Medulla oblongata (tissue), 1 donor: Measurements from ENCODE around the gene LTBP1.
A peak's percentile ranks its signal among the peaks of the same experiment; 100 is the strongest.
"Not testable (repeated sequence)": the region's sequence is repeated elsewhere in the genome, so short reads cannot be mapped to it uniquely, and the experiment has no call there.

Source experiments
- DNase-seq: peaks from one replicate; pipeline ENCODE4 v3.0.0-alpha.2; 2015; ENCODE audit errors: extremely low spot score

The LTBP1 gene

GRCh38 chr2:33142810-33143209 lies 196.1 kb downstream of the LTBP1 start:
- peak; percentile 56 for DNase-seq

GRCh38 chr2:33144243-33144642 lies 197.5 kb downstream of the LTBP1 start:
- no peak for DNase-seq

GRCh38 chr2:33145459-33145858 lies 198.7 kb downstream of the LTBP1 start:
- DNase-seq = no peak

- DNase-seq = no peak
Observed at GRCh38 chr2:33146102-33146501, 199.3 kb downstream of the LTBP1 start.

- no peak for DNase-seq
Observed at GRCh38 chr2:33153008-33153407, 206.3 kb downstream of the LTBP1 start.

DNA sequence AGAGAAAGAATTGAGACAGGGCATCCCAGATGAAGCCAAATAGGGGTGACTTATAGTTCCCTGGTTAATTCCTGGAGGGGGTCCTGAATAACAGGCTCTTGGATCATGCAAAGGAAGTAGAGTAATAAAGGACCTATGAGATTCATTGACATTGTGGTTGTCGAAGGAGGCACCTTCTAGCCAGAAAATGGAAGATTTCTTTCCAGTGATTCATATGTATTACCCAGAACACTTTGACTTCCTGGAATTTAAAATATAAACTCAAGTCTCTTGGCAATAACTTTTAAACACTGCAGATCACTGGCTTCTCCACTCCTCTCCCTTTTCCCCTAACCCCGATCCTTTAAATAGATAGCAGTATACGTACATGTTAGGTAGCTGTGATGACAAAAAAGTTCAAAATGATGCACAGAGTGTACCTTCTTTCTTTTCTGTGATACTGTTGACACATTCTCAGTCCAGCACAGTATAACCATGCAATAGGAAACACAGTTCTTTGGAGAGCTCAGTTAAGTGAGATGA lies 211.8 kb downstream of the LTBP1 start:
- no peak for DNase-seq

DNA sequence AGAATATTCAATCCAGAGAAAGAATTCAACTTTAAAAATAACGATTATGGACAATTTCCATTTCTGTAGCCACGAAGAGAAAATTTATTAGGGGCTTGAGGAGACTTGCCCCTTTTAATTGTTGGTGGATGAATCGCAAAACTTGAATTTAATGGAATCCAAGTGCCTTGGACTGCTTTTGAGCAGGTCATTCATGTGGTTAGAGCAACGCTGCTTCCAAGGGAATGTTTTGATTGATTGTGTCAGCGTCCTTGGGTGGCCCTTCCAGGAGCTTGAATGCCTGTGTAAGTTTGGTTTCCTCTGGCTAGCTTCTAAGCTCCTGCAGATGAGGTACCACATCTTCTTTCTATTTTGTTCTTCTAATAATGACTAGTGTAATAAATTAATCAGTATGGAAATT lies 213.4 kb downstream of the LTBP1 start:
- no peak for DNase-seq

GRCh38 chr2:33166287-33166881 lies 219.6 kb downstream of the LTBP1 start:
- DNase-seq = no peak

DNA sequence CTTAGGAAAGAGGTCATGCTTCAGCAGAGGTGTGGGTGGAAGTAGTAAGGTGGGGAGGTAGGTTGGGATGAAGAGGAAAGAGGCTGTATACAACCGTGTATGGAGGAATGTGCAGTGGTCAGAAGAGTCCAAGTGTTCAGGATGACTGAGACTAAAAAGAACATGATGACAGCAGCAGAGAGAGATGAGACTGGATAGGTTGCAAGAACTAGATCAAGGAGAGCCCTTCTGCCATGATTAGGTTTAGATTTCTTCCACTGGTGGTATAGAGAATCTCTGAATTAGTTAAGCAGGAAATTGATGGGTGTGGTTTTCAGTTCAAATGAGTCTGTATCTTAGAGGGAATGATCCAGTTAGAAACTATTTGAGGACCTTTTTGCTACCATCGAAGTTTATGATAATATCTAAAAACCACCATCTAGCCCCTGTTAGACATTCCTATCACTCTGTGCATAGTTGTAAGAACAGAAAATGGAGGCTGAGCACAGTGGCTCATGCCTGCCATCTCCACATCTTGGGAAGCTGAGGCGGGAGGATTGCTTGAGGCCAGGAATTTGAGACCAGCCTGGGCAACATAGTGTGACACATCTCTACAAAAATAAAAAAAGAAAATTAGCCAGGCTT lies 221.0 kb downstream of the LTBP1 start:
- no peak for DNase-seq

DNA sequence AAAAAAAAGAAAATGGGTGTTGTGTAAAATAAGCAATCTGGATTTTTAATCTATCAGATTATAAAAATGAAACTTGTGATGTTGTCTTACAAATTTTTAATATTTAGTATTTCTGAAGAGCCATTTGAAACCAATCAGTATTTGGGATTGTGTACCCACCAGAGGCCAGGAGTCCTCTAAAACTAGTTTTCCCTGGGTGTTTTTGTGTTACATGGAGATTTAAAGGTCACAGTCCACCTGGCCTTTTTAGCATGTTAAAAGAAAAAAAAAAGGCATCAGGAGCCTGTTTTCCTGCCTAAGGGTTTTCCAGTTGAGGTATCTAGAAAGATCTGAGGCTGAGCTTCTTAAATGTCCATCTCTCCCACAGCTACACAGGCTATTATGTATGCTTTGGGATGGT lies 221.7 kb downstream of the LTBP1 start:
- DNase-seq = no peak

DNA sequence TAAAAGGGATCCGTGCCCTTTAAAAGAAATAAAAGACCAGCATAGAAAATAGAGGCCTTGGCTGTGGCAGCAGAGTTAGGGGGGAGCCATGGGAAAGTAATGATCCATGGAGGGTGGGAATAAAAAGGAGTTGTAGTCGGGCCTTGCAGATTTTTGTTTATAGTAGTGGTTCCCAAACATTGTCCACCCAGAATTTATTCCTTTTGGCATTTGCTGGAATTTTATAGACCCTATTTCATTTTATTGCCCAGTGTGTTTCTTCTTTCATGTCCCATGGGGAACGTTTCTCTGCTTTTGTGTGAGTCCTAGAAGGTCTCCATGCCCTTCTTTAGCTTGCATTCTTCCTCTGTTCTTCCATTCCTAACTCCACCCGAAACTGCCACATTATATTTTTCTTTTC lies 222.2 kb downstream of the LTBP1 start:
- no peak for DNase-seq

DNA sequence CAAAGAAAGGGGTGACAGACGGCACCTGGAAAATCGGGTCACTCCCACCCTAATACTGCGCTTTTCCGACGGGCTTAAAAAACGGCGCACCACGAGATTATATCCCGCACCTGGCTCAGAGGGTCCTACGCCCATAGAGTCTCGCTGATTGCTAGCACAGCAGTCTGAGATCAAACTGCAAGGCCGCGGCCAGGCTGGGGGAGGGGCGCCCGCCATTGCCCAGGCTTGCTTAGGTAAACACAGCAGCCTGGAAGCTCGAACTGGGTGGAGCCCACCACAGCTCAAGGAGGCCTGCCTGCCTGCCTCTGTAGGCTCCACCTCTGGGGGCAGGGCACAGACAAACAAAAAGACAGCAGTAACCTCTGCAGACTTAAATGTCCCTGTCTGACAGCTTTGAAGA lies 223.5 kb downstream of the LTBP1 start:
- not testable (repeated sequence) for DNase-seq

GRCh38 chr2:33177627-33178026 lies 230.9 kb downstream of the LTBP1 start:
- DNase-seq = no peak

- DNase-seq = no peak
Observed at GRCh38 chr2:33178209-33178608, 231.5 kb downstream of the LTBP1 start.

DNA sequence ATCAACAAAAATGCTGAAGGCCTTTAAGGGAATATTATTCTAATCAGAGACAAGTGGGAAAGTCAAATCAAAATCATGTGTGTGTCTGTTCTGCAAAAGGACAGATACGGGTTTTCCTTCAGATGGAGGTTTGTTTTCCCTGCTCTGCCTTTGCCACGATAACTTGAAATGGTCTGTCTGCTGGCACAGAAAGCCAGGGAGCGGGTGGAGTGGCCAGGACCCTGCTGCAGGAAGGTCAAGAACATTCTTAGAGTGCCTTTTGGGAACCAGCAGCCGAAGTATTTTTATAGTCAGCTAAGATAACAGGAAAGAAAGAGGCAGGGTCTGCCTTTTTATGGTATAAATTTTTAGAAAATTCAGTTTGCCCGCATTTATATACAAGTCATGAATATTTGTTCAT lies 234.2 kb downstream of the LTBP1 start:
- no peak for DNase-seq

GRCh38 chr2:33181466-33181865 lies 234.7 kb downstream of the LTBP1 start:
- DNase-seq = no peak

- DNase-seq = no peak
Observed at GRCh38 chr2:33184041-33184440, 237.3 kb downstream of the LTBP1 start.

DNA sequence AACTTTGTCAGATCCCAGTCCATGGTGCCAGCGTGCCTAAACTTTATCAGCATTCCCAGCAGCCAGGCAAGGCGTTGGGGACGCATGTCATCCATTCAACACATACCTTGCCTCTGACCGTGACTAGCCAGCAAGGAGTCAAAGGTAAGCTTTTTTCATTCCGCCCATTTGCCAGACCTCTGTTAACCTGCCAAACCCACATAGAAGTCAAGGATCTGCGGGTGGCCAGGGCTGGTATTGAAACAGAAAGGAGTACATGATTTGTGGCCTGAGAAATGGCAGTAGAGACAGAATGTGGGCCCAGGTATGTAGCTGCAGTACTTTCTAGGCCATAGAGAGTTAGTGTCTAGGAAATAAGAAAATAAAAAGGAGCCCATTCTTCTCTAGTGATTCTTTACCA lies 240.2 kb downstream of the LTBP1 start:
- no peak for DNase-seq

GRCh38 chr2:33188799-33189198 lies 242.0 kb downstream of the LTBP1 start:
- no peak for DNase-seq

DNA sequence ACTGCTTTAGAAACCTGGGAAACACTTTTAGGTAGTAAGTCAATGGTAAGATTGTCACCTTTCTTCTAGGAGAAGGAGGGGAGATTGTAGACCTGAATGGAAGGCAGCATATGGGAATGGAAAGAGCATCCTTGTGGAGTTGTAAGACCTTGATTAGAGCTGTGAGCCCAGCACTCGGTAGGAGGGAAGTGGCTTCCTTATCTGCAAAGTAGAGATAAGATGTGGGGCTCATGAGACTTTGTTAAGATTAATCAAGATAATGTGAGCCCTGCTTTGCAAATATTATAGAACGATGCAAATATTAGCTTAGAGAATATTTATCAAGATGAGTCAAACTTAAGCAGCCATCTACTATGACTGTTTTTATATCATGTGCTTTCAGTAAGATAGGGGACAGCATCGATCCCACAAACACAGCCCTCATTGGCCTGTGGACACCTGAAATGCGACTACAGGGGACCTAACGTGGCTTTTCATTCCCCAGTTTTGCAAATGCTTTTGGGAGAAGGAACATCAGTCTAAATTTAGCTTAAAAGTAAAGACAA lies 243.7 kb downstream of the LTBP1 start:
- no peak for DNase-seq

- DNase-seq = no peak
Observed at GRCh38 chr2:33195891-33196290, 249.1 kb downstream of the LTBP1 start.

DNA sequence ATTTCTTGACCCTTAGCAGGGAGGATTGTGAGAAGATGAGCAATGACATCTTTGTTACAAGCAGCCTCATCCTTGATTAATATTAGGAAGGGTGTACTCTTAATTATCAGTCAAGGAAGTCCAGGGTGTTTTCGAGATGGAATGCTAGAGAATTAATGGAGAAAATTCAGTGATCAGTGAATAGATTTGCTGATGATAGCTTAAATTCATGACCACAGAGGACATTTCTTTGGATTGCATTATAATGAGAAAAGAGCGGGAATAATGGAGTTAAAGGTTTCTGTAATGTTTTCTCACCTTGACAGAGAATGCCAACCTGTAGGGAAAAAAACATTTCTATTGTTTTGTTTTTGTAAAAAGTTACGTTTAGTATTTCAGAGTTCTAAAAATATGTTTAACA lies 249.9 kb downstream of the LTBP1 start:
- no peak for DNase-seq

DNA sequence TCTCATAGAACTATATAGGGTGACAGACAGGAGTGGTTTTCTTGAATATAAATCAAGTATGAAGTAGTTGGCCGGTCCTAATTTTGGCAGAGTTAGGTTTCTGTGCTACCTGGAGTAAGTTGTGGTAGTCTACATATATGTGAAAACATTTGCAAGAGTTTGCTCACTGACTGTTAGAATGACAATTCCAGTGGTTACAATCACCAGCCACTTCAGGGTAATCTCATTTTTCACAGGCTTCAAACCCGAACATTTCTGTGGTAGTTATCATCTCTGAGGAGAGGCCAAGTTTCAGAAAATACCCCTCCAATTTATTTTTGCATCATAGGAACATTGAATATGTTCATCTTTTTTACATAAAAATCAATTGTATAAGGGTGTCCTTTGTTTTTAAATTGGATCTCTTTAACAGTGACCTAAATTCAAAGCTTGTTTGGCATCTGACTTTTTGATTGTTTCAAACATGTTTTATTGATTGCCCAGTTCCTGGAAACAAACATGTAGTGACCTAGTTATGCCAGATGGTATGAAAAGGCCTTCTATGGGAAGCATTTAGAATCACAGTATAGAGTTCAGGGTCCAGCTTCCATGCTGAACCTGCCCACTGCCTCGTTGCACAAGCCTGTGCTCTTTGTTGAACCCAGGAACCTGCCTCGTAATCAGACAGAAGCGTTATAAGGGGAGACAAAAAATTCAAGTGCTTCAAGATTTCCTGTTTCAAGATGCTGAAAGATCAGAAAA lies 250.6 kb downstream of the LTBP1 start:
- DNase-seq = no peak
